GM21576 (cell line): Measurements from ENCODE around the gene KIRREL2.
"Not testable (repeated sequence)": the region's sequence is repeated elsewhere in the genome, so short reads cannot be mapped to it uniquely, and the experiment has no call there.

Source experiments
- ATAC-seq: cut with Tn5 transposase; IDR thresholded peaks from one replicate; pipeline ENCODE4 v1.9.1; 2021; ENCODE audit warnings: mild to moderate bottlenecking, moderate library complexity; ENCODE audit not compliant: unreplicated experiment

The KIRREL2 gene

DNA sequence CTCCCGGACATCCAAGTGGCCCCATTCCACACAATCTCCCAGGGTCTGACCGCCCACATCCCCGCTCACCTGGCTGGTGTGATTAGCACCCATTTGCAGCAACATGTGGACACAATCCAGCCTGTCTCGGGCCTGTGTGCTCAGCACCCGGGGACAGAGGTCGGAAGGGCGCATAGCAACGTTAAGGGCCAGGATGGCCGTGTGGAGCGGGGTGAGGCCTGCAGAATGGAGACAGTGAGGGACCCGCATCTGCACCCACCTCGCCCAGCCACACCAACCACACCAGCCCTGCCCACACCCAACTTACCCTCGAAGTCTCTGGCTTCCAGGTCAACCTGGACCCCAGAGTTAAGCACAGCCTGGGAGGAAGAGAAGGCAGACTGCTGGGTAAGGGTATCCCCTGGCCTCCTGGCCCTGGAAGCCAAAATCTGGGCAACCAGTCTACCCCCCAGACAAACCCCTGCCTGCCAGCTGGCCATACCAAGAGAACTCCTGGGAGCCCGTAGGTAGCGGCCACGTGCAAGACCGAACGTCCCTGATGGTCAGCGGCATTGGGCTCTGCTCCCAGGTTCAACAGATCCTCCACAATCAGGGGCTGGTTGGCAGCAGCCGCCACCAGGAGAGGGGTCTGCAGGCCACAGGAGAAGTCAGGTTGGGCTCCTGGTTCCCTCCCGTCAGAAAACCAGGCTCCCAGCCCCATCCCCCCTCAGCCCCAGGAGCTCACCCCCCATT is 39.4 kb downstream of the KIRREL2 start:
- ATAC-seq: no peak

DNA sequence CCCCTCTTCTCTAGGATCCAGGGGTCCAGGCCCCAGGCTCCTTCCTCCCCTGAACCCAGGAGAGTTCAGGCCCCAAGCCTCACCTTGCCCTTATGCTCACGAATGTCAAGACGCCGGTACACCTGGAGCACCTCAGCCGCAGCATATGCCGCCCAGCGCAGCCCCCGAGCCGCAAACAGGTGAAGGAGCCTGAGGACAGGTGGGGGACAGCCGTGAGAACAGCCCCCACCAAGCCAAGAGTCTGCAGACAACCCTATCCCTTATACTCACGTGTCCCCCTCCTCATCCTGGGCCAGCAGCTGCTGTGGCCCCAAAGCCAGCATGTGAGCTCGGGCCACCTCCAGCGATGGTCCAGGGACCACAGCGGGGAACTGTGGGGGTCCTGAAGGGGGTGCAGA is 39.9 kb downstream of the KIRREL2 start:
- ATAC-seq: no peak

DNA sequence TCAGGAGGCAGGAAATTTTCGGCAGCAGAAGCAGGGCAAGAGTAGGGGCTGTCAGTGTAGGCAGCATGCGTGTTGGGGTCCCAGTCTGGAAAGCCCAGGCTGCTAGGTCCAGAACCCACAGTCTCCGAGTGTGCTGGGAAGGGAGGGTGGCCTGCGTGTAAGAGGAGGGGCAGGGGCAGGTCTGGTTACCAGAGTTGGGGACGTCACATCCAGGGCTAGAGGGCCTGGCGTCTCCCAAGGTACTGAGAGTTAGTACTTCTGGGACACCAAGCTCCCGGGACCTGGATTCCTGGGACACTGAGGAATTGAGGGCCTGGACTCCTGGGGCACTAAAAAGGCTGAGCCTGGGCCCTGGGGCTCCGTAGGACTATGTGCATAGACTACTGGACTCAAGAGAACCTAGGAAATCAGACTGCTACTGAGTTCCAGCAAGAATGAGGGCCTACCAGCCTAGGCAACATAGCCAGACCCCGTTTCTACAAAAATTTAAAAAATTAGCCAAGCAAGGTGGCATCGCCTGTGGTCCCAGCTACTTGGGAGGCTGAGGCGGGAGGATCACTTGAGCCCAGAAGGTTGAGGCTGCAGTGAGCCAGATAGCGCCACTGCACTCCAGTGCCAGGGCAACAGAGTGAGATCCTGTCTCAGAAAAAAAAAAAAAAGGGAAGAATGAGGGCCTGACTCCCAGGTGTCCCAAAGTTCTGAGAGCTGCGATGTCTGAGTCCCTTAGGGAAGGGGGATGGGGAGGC is 41.2 kb downstream of the KIRREL2 start:
- ATAC-seq: no peak

DNA sequence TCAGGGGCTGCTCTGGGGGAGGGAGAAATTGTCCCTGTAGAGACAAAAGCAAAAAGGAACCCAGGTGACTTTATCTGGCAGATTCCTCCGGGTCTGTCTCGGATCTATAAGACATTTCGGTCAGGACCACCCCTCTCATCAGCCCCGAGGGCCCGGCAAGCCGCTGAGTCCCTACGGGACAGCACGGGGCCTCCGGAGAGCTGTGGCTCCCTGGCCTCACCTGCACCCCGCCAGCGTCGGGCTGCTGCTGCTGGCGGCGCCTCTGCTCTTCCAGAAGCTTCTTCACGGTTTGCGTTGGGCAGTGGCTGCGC is 41.7 kb downstream of the KIRREL2 start:
- no peak for ATAC-seq

DNA sequence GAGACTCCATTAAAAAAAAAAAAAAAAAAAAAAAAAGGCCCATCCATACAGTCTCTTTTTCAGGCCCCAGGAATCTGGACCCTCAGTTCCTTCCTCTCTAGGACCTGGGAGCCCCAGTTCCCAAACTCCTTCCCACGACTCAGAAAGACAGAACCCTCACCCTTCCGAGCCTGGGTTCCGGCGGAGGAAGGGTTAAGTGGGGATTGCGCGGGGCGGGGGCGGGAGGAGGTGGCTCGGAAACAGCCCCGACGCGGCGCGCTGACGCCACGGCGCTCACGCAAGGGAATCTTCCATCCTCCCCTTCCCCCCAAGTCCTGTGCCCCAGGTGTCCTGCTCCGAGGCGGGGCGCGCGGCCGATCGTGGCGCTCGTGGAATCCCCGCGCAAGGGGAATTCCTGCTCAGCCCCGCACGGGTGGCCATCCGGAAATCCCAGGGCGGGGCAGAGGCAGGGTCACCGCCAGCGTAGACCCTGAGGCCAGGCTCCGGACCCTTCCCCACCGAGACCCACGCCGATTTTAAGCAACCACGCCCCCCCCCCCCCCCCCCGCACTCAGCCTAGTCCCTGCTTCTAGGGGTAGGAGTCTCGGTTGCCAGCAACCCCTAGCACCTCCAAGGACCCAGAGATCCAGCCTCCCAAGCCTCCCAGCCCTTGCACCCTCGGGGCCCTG is 43.0 kb downstream of the KIRREL2 start:
- peak; percentile 33 for ATAC-seq

DNA sequence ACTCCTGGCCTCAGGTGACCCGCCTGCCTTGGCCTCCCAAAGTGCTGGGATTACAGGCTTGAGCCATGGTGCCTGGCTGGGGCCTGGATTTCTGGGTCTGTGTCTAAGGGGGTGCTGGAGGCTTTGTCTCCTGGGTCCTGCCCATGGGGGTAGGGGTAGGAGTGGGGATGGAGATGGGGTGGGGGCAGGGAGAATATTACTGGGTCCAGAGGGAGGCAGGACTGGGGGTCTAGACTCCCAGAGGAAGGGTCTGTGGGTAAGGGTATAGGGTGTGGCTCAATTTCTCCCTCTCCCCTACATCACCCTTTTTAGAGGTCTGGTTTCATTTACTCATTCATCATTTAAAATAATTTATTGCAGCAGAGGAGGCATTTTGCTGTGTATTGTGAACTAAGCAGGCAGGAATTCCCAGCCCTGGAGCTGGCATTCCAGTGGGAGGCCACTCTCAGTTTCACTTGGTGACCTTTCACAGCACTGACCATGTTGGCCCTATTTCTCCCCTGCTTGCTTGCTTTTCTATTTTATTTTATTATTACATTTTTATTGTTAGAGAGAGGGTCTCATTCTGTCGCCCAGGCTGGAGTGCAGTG is 44.4 kb downstream of the KIRREL2 start:
- no peak for ATAC-seq

DNA sequence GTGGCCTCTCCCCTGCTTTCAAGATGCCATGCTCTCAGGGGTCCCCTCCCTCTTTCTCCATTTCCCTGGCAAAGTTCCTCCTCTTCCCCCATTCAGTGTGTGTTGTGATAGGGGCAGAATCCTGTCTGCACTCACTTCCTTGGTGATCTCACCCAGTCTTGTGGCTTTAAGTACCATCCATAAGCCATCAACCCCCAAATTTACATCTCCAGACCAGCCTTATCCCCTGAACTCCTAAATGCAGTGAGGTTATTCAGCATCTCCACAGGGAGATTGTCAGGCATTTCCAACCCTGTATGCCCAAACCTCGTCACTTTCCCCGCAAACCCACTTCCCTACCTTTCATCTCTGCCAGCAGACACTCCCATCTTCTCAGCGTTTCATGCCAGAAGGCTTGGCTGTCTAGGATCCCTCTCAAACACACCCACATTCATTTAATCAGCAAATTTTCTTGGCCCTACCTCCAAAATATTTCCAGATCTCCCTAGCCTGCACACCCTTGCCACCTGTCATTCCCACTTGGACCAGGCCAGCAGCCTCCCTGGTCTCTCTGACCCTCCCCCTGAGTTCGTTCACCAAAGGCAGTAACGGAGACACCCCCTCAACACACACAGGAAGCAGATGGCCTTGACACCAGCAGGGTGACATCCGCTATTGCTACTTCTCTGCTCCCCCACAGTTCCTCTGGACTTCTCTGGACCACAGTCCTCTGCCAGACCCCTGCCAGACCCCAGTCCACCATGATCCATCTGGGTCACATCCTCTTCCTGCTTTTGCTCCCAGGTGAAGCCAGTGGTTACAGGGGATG is 45.3 kb downstream of the KIRREL2 start, which contains the start of gene HCST:
Gene HCST (plus strand): TSS at position 676 of the 808 bp plus-strand sequence. CDS start 65 bp downstream, at position 741.
- ATAC-seq: no peak

DNA sequence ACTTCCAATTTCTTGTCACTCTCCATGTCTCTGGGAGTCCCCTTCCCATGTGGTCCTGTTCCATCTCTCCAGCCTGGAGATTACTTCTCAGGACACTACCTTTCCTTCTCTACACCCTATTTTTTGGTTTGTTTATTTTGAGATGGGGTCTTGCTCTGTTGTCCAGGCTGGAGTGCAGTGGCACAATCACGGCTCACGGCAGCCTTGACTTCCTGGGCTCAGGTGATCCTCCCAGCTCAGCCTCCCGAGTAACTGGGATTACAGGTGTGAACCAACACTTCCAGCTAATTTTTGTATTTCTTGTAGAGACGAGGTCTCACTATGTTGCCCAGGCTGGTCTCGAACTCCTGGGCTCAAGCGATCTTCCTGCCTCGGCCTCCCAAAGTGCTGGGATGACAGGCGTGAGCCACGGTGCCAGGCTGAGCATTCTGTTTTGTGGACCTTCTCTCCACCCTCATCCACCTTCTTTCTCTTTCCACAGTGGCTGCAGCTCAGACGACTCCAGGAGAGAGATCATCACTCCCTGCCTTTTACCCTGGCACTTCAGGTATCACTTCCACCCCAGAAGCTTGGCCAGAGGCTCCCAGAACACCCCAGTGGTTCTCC is 46.3 kb downstream of the KIRREL2 start:
- no peak for ATAC-seq

DNA sequence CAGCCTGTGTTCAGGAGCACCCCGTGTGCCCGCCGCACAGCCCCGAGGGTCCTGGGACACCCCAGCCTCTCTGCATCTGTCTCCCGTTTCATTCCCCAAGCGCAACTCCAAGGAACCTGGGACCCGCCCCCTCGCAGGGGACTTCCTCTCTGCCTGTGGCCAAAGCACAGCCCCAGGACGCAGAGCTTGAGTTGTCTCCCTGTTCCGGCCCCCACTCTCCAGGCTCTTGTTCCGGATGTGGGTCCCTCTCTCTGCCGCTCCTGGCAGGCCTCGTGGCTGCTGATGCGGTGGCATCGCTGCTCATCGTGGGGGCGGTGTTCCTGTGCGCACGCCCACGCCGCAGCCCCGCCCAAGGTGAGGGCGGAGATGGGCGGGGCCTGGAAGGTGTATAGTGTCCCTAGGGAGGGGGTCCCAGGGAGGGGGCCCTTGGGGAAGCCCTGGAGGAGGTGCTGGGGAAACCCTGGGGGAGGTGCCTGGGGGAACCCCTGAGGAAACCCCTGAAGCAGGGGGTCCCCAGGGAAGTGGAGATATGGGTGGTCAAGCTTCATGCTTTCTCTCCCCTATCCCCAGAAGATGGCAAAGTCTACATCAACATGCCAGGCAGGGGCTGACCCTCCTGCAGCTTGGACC is 47.0 kb downstream of the KIRREL2 start:
- ATAC-seq: peak; percentile 31

DNA sequence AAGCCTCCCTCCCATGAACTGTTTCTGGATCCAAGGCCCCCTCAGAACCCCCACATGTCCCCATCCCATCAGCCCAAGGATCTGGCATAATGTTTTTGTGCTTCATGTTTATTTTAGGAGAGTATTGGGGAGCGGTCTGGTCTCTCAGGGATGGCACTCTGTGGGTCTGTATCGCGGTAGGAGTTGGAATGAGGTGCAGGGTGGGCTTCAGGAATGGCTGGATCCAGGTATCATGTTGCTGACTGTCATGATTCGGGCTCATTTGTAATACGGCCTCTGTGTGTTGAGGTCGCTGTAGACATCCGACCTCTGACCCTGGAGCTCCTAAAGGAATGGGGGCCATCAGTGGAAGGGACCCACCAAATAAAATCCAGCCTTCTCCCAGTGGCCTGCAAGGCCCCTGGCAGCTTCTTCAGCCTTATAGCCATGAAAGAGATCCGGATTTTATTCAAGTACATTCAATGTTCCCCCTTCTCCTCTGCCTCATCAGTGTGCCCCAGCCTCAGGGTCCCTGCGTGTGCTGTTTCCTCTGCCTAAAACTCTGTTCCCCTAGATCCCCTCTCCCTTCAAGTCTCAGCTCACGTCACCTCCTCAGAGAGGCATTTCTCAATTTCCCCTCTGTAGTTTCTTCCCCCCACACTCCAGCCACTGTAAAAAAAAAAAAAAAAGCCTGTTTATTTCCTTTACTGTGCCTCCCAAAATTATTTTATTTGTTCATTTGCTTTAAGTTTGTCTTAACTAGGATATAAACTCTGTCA is 47.8 kb downstream of the KIRREL2 start:
- no peak for ATAC-seq

DNA sequence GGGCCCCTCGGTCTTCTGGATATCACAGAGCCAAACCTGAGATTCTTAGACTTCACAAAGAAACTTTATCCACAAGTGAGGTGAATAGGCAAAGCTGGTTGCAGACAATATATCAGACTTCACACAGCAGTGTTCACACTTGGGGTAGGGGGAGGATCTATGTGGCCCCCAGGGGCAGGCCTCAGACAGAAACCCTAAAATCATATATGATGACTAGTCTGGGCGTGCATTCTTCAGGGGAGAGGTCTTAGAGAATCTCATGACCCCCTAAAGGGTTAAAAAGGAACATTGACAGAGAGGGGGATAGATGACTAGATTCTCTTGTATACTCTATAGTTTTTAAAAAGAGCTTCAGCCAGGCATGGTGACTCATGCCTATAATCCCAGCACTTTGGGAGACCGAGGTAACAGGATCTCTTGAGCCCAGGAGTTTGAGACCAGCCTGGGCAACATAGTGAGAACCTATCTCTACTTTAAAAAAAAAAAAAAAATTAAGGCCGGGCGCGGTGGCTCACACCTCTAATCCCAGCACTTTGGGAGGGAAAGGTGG is 48.5 kb downstream of the KIRREL2 start:
- no peak for ATAC-seq

DNA sequence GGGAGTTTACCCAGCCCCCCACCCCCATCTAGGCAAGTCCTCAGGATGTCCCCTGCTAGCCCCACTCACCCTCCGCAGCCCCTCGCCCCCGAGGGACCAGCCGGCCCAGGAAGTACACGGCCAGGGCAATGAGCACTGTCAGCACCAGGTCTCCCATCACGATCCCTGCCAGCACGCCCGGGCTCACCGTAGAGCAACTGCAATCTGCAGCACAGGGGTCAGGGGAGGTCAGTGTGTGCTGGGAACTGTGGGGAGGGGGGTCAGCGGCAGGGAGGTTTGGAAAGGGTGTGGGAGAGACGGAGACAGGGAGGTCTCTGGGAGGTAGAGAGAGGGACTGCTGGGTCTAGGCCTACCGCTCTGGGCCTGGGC is 50.6 kb downstream of the KIRREL2 start:
- ATAC-seq: no peak

DNA sequence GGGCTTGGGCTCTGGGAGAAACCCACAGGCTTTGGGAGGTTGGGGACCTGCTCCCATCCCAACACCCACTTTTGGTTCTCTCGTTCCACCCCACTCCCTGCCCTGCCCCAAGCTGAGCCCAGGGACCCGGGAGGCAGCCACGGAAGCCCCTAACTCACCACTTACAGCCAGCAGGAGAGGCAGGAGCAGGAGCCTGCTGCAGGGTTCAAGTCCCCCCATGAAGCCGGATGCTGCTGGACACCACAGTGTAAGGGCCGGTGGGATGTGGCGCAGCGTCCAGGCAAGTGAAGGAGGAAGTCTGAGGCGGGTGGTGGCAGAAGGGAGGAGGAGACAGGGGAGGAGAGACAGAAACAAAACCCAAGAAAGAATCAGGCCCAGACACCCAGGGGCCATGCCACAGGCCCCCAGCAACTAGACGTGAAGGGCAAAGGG is 51.3 kb downstream of the KIRREL2 start, which contains the start of gene TYROBP:
Gene TYROBP (minus strand): TSS at position 286 of the 432 bp plus-strand sequence. CDS start 67 bp downstream, at position 219.
- ATAC-seq: no peak

DNA sequence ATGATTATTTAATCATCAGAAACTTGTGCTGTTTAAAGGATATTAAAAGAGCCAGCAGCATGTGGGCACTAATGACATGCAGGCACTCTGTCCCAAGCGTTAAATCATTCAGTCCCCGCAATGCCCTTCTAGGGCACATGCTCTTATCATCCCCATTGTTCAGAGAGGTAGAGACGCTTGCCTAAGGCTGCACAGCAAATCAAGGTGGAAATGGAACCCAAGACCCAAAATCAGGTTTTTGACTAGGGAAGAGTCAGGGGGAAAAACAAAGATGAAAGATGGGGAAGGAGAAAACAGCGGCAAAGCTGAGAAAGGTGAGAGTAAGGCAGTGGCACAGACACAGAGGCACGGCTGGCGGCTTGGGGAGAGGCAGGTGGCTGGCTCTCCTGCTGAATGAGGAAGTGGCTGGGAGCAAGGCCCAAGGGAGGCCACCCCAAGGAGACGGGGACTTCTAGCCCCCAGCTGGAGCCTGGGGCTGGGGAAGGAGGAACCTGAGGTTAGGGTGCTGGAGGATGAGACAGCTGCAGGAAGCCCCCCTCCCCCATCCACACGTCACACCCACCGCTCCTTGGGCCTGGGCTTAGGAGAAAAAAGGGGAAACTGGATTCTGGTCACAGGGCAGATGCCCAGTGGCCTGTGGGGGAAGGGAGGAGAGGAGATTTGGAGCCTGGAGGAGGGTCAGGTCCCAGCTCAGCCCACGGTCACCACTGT is 52.4 kb downstream of the KIRREL2 start:
- no peak for ATAC-seq

DNA sequence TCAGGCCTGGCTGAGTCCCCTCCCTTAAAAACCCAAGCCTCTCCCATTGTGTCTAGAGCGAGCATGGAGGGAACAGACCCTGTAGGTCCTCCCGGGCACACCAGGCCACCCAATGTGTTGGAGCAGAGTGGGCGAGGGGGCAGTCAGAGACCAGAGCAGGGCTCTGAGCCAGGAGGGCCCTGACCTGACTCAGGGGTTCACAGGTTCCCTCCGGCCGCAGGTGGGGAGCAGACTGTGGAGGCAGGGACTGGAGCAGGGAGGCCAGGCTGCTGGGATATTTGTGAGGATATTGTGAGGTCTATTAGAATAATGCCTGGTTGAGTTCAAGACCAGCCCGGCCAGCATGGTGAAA is 52.9 kb downstream of the KIRREL2 start:
- ATAC-seq: no peak

DNA sequence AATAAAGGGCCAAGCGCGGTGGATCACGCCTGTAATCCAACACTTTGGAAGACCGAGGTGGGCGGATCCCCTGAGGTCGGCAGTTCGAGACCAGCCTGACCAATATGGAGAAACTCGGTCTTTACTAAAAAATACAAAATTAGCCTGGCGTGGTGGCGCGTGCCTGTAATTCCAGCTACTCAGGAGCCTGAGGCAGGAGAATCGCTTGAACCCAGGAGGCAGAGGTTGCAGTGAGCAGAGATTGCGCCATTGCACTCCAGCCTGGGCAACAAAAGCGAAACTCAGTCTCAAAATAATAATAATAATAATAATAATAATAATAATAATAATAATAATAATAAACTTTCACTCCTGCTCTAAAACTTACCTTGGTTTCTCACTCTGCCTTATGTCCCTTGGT is 53.6 kb downstream of the KIRREL2 start:
- not testable (repeated sequence) for ATAC-seq

DNA sequence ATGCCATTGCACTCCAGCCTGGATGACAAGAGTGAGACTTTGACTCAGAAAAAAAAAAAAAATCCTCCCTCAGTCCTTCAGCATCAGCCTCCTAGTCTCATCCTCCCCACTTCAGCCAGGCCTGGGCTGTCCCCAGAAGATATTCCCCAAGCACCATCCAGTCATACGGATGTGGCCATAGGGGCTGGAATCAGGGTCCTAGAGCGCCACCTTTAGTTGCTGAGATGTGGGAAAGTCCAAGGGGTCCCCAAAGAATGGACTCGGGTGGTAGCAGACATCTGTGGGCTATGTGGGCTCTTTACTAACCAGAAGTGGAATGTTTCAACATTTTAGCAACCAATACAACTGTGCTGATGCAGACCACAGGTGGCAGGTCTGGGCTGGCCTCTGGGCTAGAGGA is 54.5 kb downstream of the KIRREL2 start:
- ATAC-seq: no peak

DNA sequence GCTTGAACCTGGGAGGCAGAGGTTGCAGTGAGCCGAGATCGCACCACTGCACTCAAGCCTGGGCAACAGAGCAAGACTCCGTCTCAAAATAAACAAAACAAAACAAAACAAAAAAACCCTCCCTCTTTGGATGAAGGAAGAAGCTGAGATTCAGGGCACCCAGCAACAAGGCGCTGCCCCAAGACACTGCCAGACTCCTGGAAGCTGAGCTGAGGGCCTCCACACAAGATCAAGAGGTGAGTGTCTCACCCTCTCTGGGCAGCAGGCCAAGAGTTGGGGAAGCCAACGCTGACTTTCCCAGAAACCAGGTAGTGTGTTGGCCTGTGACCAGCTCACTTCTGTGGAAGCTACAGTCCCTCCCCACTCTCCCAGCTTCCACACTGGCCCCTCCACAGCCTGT is 55.1 kb downstream of the KIRREL2 start:
- no peak for ATAC-seq
